Left ventricle myocardium inferior (tissue), 1 donor: Measurements from ENCODE around the gene SSBP3. TPM values are rescaled to one million over a fixed set of nuclear protein-coding genes. Genes with fewer than 3 reads are reported as not detected.

Experiments used
- DNase-seq: peaks from one replicate; pipeline ENCODE4 v3.0.0-alpha.2; 2020
- H3K27ac ChIP-seq: fragments of 200-600 bp; replicated peaks from 2 replicates; pipeline ENCODE4 v1.8.0; 2021
- H3K27me3 ChIP-seq: fragments of 200-600 bp; 2 replicates; pipeline ENCODE4 v1.8.0; 2021; ENCODE audit warnings: low read depth
- H3K36me3 ChIP-seq: fragments of 200-600 bp; 2 replicates; pipeline ENCODE4 v1.8.0; 2021
- H3K4me1 ChIP-seq: fragments of 200-600 bp; 2 replicates; pipeline ENCODE4 v1.8.0; 2021
- H3K4me3 ChIP-seq: fragments of 200-600 bp; 2 replicates; pipeline ENCODE4 v1.8.0; 2021; ENCODE audit warnings: mild to moderate bottlenecking, moderate library complexity
- H3K9me3 ChIP-seq: fragments of 200-600 bp; replicated peaks from 2 replicates; pipeline ENCODE4 v1.8.0; 2021
- CTCF ChIP-seq: fragments of 200-600 bp; IDR thresholded peaks from 2 replicates; pipeline ENCODE4 v1.8.0; 2021; ENCODE audit warnings: antibody characterized with exemption, mild to moderate bottlenecking, borderline replicate concordance
- intact Hi-C: fragments of 100-400 bp; cut with micrococcal nuclease; formaldehyde crosslinking; loops from one replicate; pipeline ENCODE4 v1.11.0; 2022
- total RNA-seq: library from RNA; stranded (reverse); fragmentation: NEBNext Ultra II Directional; extraction: Animal tissue kit (Norgen Biotek cat#: 25700); gene quantifications from one replicate; pipeline ENCODE4 v1.2.1, GENCODE V29; 2021
- donor health status: DM: no; HTN: yes; CAD: no; lungs with severe emphysema.

Gene SSBP3
- total RNA-seq, 1 donor from 2014 or later = 57.7 TPM

- Histone ChIP-seq H3K9me3 (no peaks in the 10 kb centered on the region), H3K36me3 (peaks cover 22% of the 10 kb centered on the region), H3K27ac (no peak overlapping the region), H3K4me1 (peaks cover 20% of the 10 kb centered on the region), H3K27me3 (no peaks in the 10 kb centered on the region), H3K4me3 (no peak overlapping the region)
- no peak for DNase-seq
- no peak for TF ChIP-seq CTCF
- intact Hi-C loops = no loop called here
These were observed 180.1 kb downstream of the SSBP3 start for GRCh38 chr1:54225986-54226559.

GRCh38 chr1:54225378-54225777, 180.8 kb downstream of the SSBP3 start:
- H3K36me3 ChIP-seq = peaks cover 22% of the 10 kb centered on the region
- H3K27ac ChIP-seq = no peak overlapping the region
- H3K9me3 ChIP-seq = no peaks in the 10 kb centered on the region

GRCh38 chr1:54224233-54224632, 182.0 kb downstream of the SSBP3 start:
- H3K4me3 ChIP-seq = no peak overlapping the region
- no peaks in the 10 kb centered on the region for H3K27me3 ChIP-seq
- DNase-seq = no peak
- intact Hi-C loops = no loop called here
- peaks cover 22% of the 10 kb centered on the region for H3K36me3 ChIP-seq
- peaks cover 33% of the 10 kb centered on the region for H3K4me1 ChIP-seq
- H3K27ac ChIP-seq = no peak overlapping the region
- no peak for TF ChIP-seq CTCF
- H3K9me3 ChIP-seq = no peaks in the 10 kb centered on the region

More at GRCh38 chr1:54225378-54225777, 180.8 kb downstream of the SSBP3 start:
- Histone ChIP-seq H3K4me1 (peaks cover 27% of the 10 kb centered on the region), H3K27me3 (no peaks in the 10 kb centered on the region), H3K4me3 (no peak overlapping the region)
- intact Hi-C loops = no loop called here
- no peak for DNase-seq
- TF ChIP-seq CTCF = no peak

GRCh38 chr1:54223441-54224202, 182.6 kb downstream of the SSBP3 start:
- H3K9me3 ChIP-seq = no peaks in the 10 kb centered on the region
- H3K27me3 ChIP-seq = no peaks in the 10 kb centered on the region
- no peak for TF ChIP-seq CTCF
- intact Hi-C loops = no loop called here
- peaks cover 34% of the 10 kb centered on the region for H3K4me1 ChIP-seq
- peaks cover 22% of the 10 kb centered on the region for H3K36me3 ChIP-seq
- H3K27ac ChIP-seq = no peak overlapping the region
- H3K4me3 ChIP-seq = no peak overlapping the region
- no peak for DNase-seq

GRCh38 chr1:54222711-54223110, 183.5 kb downstream of the SSBP3 start:
- DNase-seq = no peak
- H3K4me3 ChIP-seq = no peak overlapping the region
- no peak for TF ChIP-seq CTCF
- H3K36me3 ChIP-seq = peaks cover 27% of the 10 kb centered on the region
- no peak overlapping the region for H3K27ac ChIP-seq
- no peaks in the 10 kb centered on the region for H3K9me3 ChIP-seq
- H3K27me3 ChIP-seq = no peaks in the 10 kb centered on the region
- peaks cover 34% of the 10 kb centered on the region for H3K4me1 ChIP-seq
- intact Hi-C loops = no loop called here
